Middle frontal gyrus (tissue), 1 donor: Measurements from ENCODE around the gene SLC11A1.
A peak's percentile ranks its signal among the peaks of the same experiment; 100 is the strongest.

Source experiments
- DNase-seq: peaks from one replicate; pipeline ENCODE4 v3.0.0-alpha.2; 2015; ENCODE audit warnings: low spot score; ENCODE audit errors: extremely low spot score

Gene SLC11A1

GRCh38 chr2:218366621-218367414 is 15.3 kb upstream of the SLC11A1 start:
- DNase-seq, result no peak

- peak; percentile 42 for DNase-seq
Observed at GRCh38 chr2:218367415-218368149, 14.5 kb upstream of the SLC11A1 start.

- DNase-seq, result no peak
Observed at GRCh38 chr2:218368150-218368528, 13.9 kb upstream of the SLC11A1 start.

GRCh38 chr2:218368621-218369153 is 13.4 kb upstream of the SLC11A1 start:
- DNase-seq, result no peak

- DNase-seq, result no peak
Observed at GRCh38 chr2:218369330-218369729, 12.7 kb upstream of the SLC11A1 start.

- peak; percentile 17 for DNase-seq
Observed at GRCh38 chr2:218370410-218371063, 11.5 kb upstream of the SLC11A1 start.

GRCh38 chr2:218371983-218372350 is 10.1 kb upstream of the SLC11A1 start:
- no peak for DNase-seq

GRCh38 chr2:218374795-218375194 is 7.3 kb upstream of the SLC11A1 start:
- DNase-seq, result no peak

GRCh38 chr2:218375212-218375611 is 6.9 kb upstream of the SLC11A1 start:
- no peak for DNase-seq

GRCh38 chr2:218378053-218378452 is 4.0 kb upstream of the SLC11A1 start:
- no peak for DNase-seq

- DNase-seq, result no peak
Observed at GRCh38 chr2:218382785-218383184, 712 bp downstream of the SLC11A1 start.

GRCh38 chr2:218383892-218384519 is 1.9 kb downstream of the SLC11A1 start:
- DNase-seq, result no peak

- no peak for DNase-seq
Observed at GRCh38 chr2:218384975-218385374, 2.9 kb downstream of the SLC11A1 start.

- DNase-seq, result no peak
Observed at GRCh38 chr2:218386505-218387368, 4.7 kb downstream of the SLC11A1 start.

GRCh38 chr2:218387369-218388194 is 5.5 kb downstream of the SLC11A1 start:
- no peak for DNase-seq

GRCh38 chr2:218389333-218390150 is 7.5 kb downstream of the SLC11A1 start:
- no peak for DNase-seq

- no peak for DNase-seq
Observed at GRCh38 chr2:218391202-218391601, 9.1 kb downstream of the SLC11A1 start.

GRCh38 chr2:218392459-218392858 is 10.4 kb downstream of the SLC11A1 start:
- no peak for DNase-seq
